Ovary (tissue), 9 donors: ENCODE results near the gene BNC2. TPM values are rescaled to one million over a fixed set of nuclear protein-coding genes. Genes with fewer than 3 reads are reported as not detected.
"Not testable (repeated sequence)": the region's sequence is repeated elsewhere in the genome, so short reads cannot be mapped to it uniquely, and the experiment has no call there.

Experiments
- DNase-seq, 5 donors: peaks; one replicate each; pipeline ENCODE4 v3.0.0-alpha.2; 2019 to 2020
- H3K27ac ChIP-seq, 2 donors: fragments of 200-600 bp; one replicate each; pipeline versions ENCODE4 v1.5.1 to v1.8.0; 2019 to 2022
- H3K27me3 ChIP-seq: fragments of 200-600 bp; one replicate; pipeline ENCODE4 v1.8.0; 2022
- H3K36me3 ChIP-seq: fragments of 200-600 bp; sonication (generic); one replicate; pipeline ENCODE4 v1.5.1; 2019
- H3K4me1 ChIP-seq: one replicate; pipeline ENCODE4 v1.8.1; 2013; ENCODE audit warnings: mild to moderate bottlenecking, moderate library complexity; ENCODE audit not compliant: insufficient read depth
- H3K4me3 ChIP-seq: fragments of 200-600 bp; sonication (generic); one replicate; pipeline ENCODE4 v1.5.1; 2017
- H3K9me3 ChIP-seq, 2 donors: fragments of 200-600 bp in 1 of 2; sonication (generic) in 1 of 2; one replicate each; pipeline versions ENCODE4 v1.5.1 to v1.8.1; 2013 to 2019; ENCODE audit warnings: mild to moderate bottlenecking in 1 of 2, moderate library complexity in 1 of 2
- EP300 ChIP-seq: sonication (generic); formaldehyde crosslinking; IDR thresholded peaks from one replicate; pipeline ENCODE4 v1.6.1; 2017; ENCODE audit warnings: antibody characterized with exemption
- POLR2A ChIP-seq: fragments of 450-650 bp; IDR thresholded peaks from one replicate; pipeline ENCODE4 v1.6.1; 2017; ENCODE audit warnings: antibody characterized with exemption, mild to moderate bottlenecking, moderate library complexity
- WGBS, 3 donors: extraction: QIAGEN DNeasy Blood & Tissue Kit in 1 of 3; methylation state at CpG; one replicate each; pipeline versions ENCODE4 v1.1.5 to v1.1.7; 2013 to 2017; 5-methylcytosine and 5-hydroxymethylcytosine counted together
- intact Hi-C, 4 donors: fragments of 100-400 bp; cut with DNase I; formaldehyde crosslinking; loops; one replicate each; pipeline versions ENCODE4 v1.11.0 to v1.15.1; 2022 to 2023
- polyA plus RNA-seq, 2 donors: library from polyadenylated mRNA; stranded (reverse); fragments of 200-250 nt in 1 of 2; fragments of 350-450 nt in 1 of 2; fragmentation: Illumina TruSeq in 1 of 2; extraction: RNeasy Lipid Tissue Mini Kit (QIAGEN cat#74804) in 1 of 2; gene quantifications; one replicate each; pipeline ENCODE4 v1.2.3, GENCODE V29; 2013 to 2014
- total RNA-seq, 7 donors: library from RNA; depleted of rRNA in 2 of 7; stranded (reverse); fragments of >200 nt in 2 of 7; fragmentation: NEBNext Ultra II Directional in 3 of 7; extraction: Animal tissue kit (Norgen Biotek cat#: 25700) in 3 of 7; gene quantifications; one replicate each; pipeline versions ENCODE4 v1.1.0 to v1.2.4, GENCODE V29; 2016 to 2023
- TF ChIP-seq, protein P1 (sequence below), 3 donors: fragments of 450-650 bp in 2 of 3; fragments of 200-600 bp in 1 of 3; IDR thresholded peaks; one replicate each; pipeline versions ENCODE4 v1.5.1 to v1.8.0; 2016 to 2022; ENCODE audit warnings: antibody characterized with exemption in 3 of 3, mild to moderate bottlenecking in 1 of 3
- donor health status: DM: no; HTN: no; CAD: no; lungs with moderate emphysema.
- donor health status: DM: no; HTN: no; CAD: no.
- donor health status: Bipolar disorder and iron deficiency.
- donor health status: DM: yes; HTN: yes; CAD: no.
- donor health status: DM: no; HTN: no; CAD: no.
- donor health status: DM: yes; HTN: yes; CAD: no.

Gene BNC2
- total and polyA plus RNA-seq, 9 donors, result 17.2 to 232 (median 197) TPM

DNA sequence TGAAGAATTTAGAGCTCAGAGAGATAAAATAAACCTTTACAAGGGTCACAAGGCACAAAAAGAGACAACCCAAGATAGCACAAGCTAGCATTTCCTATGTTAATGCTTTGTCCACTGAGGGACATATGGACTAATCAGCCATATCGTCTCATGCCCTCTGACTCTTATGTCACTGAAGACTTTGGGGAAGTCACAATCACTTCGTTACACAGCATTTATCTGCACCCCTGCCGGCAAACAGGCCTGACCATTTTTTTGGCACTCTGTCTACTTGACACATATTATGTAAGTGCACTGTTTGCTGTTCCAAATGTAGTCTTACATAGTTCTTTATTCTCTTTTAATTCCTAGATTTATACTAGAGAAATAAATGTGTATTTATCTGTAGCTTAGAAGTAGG is 13.9 kb upstream of the BNC2 start:
- H3K9me3 ChIP-seq, result no peaks in the 10 kb centered on the region
- no peak for DNase-seq
- 73 to 78% (median 76%) methylated on average over 3 of the region's 3 CpGs for WGBS, 3 donors
- no peak overlapping the region for H3K27ac ChIP-seq
- no peaks in the 10 kb centered on the region for H3K27me3 ChIP-seq
- intact Hi-C loops, result no loop called here
- no peaks in the 10 kb centered on the region for H3K4me1 ChIP-seq
- H3K4me3 ChIP-seq, result no peak overlapping the region
- TF ChIP-seq EP300, result no peak
- TF ChIP-seq, protein P1, sequence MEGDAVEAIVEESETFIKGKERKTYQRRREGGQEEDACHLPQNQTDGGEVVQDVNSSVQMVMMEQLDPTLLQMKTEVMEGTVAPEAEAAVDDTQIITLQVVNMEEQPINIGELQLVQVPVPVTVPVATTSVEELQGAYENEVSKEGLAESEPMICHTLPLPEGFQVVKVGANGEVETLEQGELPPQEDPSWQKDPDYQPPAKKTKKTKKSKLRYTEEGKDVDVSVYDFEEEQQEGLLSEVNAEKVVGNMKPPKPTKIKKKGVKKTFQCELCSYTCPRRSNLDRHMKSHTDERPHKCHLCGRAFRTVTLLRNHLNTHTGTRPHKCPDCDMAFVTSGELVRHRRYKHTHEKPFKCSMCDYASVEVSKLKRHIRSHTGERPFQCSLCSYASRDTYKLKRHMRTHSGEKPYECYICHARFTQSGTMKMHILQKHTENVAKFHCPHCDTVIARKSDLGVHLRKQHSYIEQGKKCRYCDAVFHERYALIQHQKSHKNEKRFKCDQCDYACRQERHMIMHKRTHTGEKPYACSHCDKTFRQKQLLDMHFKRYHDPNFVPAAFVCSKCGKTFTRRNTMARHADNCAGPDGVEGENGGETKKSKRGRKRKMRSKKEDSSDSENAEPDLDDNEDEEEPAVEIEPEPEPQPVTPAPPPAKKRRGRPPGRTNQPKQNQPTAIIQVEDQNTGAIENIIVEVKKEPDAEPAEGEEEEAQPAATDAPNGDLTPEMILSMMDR (IDR thresholded peaks at IDR 0.05), result no peak
- no peak for TF ChIP-seq POLR2A
- no peaks in the 10 kb centered on the region for H3K36me3 ChIP-seq

DNA sequence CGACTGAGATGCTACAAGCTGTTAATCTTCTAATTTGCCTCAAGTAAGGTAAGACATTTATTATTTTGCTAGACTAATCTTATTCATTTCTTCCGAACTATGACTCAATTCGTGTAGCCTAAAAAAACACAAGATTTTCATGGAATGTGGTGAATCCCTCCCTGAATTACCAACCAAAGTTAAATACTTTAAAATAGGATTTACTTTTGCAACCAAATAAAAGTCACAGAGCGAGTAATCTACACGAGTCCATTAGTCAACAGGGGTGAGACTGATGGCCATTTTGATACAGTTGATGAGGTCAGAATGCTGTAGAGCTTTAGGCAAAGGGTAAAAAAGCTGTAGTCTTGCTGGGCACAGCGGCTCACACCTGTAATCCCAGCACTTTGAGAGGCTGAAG is 13.1 kb upstream of the BNC2 start:
- no peak for DNase-seq
- Histone ChIP-seq H3K4me3 (no peak overlapping the region), H3K36me3 (no peaks in the 10 kb centered on the region), H3K27ac (no peak overlapping the region), H3K4me1 (no peaks in the 10 kb centered on the region), H3K9me3 (no peaks in the 10 kb centered on the region), H3K27me3 (no peaks in the 10 kb centered on the region)
- WGBS, 3 donors, result 85 to 88% (median 86%) methylated on average over 6 of the region's 6 CpGs
- intact Hi-C loops, result no loop called here
- no peak for TF ChIP-seq EP300
- no peak for TF ChIP-seq POLR2A
- TF ChIP-seq, protein P1 (IDR thresholded peaks at IDR 0.05), result no peak

DNA sequence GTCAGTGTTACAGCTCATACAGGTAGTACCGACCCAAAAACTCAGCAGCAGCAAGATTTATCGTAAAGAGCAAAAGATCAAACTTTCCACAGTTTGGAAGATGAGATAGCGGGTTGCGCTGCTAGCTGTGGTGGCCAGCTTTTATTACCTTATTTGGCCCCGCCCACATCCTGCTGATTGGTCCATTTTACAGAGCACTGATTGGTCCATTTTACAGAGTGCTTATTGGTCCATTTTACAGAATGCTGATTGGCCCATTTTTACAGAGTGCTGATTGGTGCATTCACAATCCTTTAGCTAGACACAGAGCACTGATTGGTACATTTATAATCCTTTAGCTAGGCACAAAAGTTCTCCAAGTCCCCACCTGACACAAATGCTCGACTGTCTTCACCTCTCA is 12.0 kb upstream of the BNC2 start:
- DNase-seq, H3K27ac ChIP-seq, H3K4me1 ChIP-seq, H3K36me3 ChIP-seq, H3K4me3 ChIP-seq, H3K9me3 ChIP-seq, intact Hi-C loops, H3K27me3 ChIP-seq: not testable (repeated sequence)
- WGBS, 3 donors, result 88 to 91% (median 89%) methylated on average over 6 of the region's 6 CpGs

DNA sequence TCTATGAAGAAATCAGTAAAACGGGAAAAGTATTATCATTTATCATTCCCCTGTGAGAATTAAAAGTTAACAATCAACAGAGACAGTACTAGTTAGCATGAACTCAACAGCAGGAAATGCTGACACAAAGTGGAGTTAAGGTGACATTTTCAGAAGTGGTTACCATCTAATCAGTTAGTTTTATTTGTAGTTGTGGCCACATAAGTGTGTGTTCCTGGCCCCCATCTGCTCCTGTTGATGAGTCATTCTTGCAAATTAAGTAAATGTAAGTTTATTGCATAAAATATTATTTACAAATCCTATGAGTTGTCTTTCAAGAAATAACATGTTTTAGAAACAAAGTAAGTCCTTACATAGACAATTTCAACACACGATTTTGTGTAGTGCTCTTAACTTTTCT is 8.9 kb upstream of the BNC2 start:
- H3K27ac ChIP-seq, result no peak overlapping the region
- H3K4me3 ChIP-seq, result no peak overlapping the region
- no peaks in the 10 kb centered on the region for H3K9me3 ChIP-seq
- no peaks in the 10 kb centered on the region for H3K4me1 ChIP-seq
- TF ChIP-seq, protein P1 (IDR thresholded peaks at IDR 0.05), result no peak
- TF ChIP-seq POLR2A (no peak), EP300 (no peak)
- no peaks in the 10 kb centered on the region for H3K36me3 ChIP-seq
- no peak for DNase-seq
- WGBS, 3 donors, result 52 to 72% (median 56%) methylated on average over 2 of the region's 2 CpGs
- intact Hi-C loops, result loop anchor here in 3 of 4 donors (10.0 kb wide), 1 partner anchor 685 kb away; no protein-coding TSS in a partner anchor
- H3K27me3 ChIP-seq, result no peaks in the 10 kb centered on the region

DNA sequence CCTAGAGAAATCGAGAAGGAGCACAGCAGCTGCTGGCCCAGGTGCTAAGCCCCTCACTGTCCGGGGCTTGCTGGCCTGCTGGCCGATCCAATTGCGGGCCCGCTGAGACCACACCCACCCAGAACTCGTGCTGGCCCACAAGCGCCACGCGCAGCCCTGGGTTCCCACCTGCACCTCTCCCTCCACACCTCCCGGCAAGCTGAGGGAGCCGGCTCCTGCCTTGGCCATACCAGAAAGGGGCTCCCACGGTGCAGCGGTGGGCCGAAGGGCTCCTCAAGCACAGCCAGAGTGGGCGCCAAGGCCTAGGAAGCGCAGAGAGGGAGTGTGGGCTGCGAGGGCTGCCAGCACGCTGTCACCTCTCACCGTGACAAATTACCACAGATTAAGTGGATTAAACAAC is 6.8 kb upstream of the BNC2 start:
- TF ChIP-seq EP300, result no peak
- no peak overlapping the region for H3K4me3 ChIP-seq
- H3K27ac ChIP-seq, result no peak overlapping the region
- 86 to 92% (median 88%) methylated on average over 19 of the region's 19 CpGs for WGBS, 3 donors
- DNase-seq, result no peak
- no peaks in the 10 kb centered on the region for H3K9me3 ChIP-seq
- no peaks in the 10 kb centered on the region for H3K27me3 ChIP-seq
- H3K36me3 ChIP-seq, result no peaks in the 10 kb centered on the region
- no peaks in the 10 kb centered on the region for H3K4me1 ChIP-seq
- intact Hi-C loops, result loop anchor here in 3 of 4 donors (10.0 kb wide), 1 partner anchor 682 kb away; no protein-coding TSS in a partner anchor
